Measurements from ENCODE around the gene NLRC4. TPM values are rescaled to one million over a fixed set of nuclear protein-coding genes. Genes with fewer than 3 reads are reported as not detected.
A peak's percentile ranks its signal among the peaks of the same experiment; 100 is the strongest.

Gene NLRC4
- polyA plus RNA-seq, 1 donor (not counting 4 experiments of a cell fraction or from before 2014, with no cell fraction given): not detected

GRCh38 chr2:32289165-32289999 lies 24.7 kb upstream of the NLRC4 start:
- peak; percentile 79 for FAIRE-seq
- H3K27ac ChIP-seq (ENCODE audit: control insufficient read depth, insufficient read depth, low read length): peak overlapping the region; percentile 91
- no peaks in the 10 kb centered on the region for H4K20me1 ChIP-seq (ENCODE audit: control insufficient read depth, extremely low read depth, insufficient read depth, low read length)
- no peak overlapping the region for H3K4me3 ChIP-seq (ENCODE audit: control insufficient read depth in 2 of 3, extremely low read depth in 1 of 3, insufficient read depth in 2 of 3, low read depth in 1 of 3, low read length in 3 of 3)
- peak overlapping the region; percentile 68 for H3K4me2 ChIP-seq (ENCODE audit: control insufficient read depth, extremely low read depth, insufficient read depth, low read depth, low read length)
- peak overlapping the region; percentile 34 for H3K9ac ChIP-seq (ENCODE audit: control insufficient read depth, extremely low read depth, insufficient read depth, low read length)
- TF ChIP-seq CTCF (optimal IDR thresholded peaks at IDR 0.05 in 1 of 3, IDR thresholded peaks at IDR 0.05 in 1 of 3, conservative IDR thresholded peaks at IDR 0.05 in 1 of 3; ENCODE audit: extremely low read depth in 1 of 3, insufficient read depth in 2 of 3, low read length in 3 of 3) (no peak), EZH2 (IDR thresholded peaks at IDR 0.05; ENCODE audit: low read length) (no peak)
- H3K4me1 ChIP-seq (ENCODE audit: control insufficient read depth, extremely low read depth, insufficient read depth, low read length): peaks cover 28% of the 10 kb centered on the region
- no peaks in the 10 kb centered on the region for H3K36me3 ChIP-seq (ENCODE audit: control insufficient read depth in 2 of 2, extremely low read depth in 1 of 2, insufficient read depth in 2 of 2, low read length in 2 of 2)
- DNase-seq (ENCODE audit: low read depth, low spot score): peak; percentile 28
- H3K9me1 ChIP-seq (ENCODE audit: control insufficient read depth, extremely low read depth, insufficient read depth, low read length): no peaks in the 10 kb centered on the region
- dilution Hi-C loops (cut with MboI; ENCODE audit: extremely low pct_ligation_motif_present, low sequenced_read_pairs): no loop called here
- peaks cover 37% of the 10 kb centered on the region for H3K79me2 ChIP-seq (ENCODE audit: control insufficient read depth, insufficient read depth, low read length)
- H2AFZ ChIP-seq (ENCODE audit: control insufficient read depth, low read length): no peak overlapping the region
- no peaks in the 10 kb centered on the region for H3K9me3 ChIP-seq (ENCODE audit: control insufficient read depth, low read depth, low read length)
- H3K27me3 ChIP-seq (ENCODE audit: control insufficient read depth, extremely low read depth, insufficient read depth, low read length): no peaks in the 10 kb centered on the region

- dilution Hi-C loops (cut with MboI; ENCODE audit: extremely low pct_ligation_motif_present, low sequenced_read_pairs): no loop called here
- H2AFZ ChIP-seq (ENCODE audit: control insufficient read depth, low read length): peak overlapping the region; percentile 74
- peaks cover 52% of the 10 kb centered on the region for H3K79me2 ChIP-seq (ENCODE audit: control insufficient read depth, insufficient read depth, low read length)
- DNase-seq (ENCODE audit: low read depth, low spot score): no peak
- no peaks in the 10 kb centered on the region for H3K9me3 ChIP-seq (ENCODE audit: control insufficient read depth, low read depth, low read length)
- H3K9ac ChIP-seq (ENCODE audit: control insufficient read depth, extremely low read depth, insufficient read depth, low read length): peak overlapping the region; percentile 24
- H3K4me2 ChIP-seq (ENCODE audit: control insufficient read depth, extremely low read depth, insufficient read depth, low read depth, low read length): peak overlapping the region; percentile 75
- peak overlapping the region in 2 of 3 experiments; percentile 22 to 35 for H3K4me3 ChIP-seq (ENCODE audit: control insufficient read depth in 2 of 3, extremely low read depth in 1 of 3, insufficient read depth in 2 of 3, low read depth in 1 of 3, low read length in 3 of 3)
- no peak for TF ChIP-seq CTCF (optimal IDR thresholded peaks at IDR 0.05 in 1 of 3, IDR thresholded peaks at IDR 0.05 in 1 of 3, conservative IDR thresholded peaks at IDR 0.05 in 1 of 3; ENCODE audit: extremely low read depth in 1 of 3, insufficient read depth in 2 of 3, low read length in 3 of 3)
- TF ChIP-seq EZH2 (IDR thresholded peaks at IDR 0.05; ENCODE audit: low read length): no peak
- peaks cover 25% of the 10 kb centered on the region for H3K4me1 ChIP-seq (ENCODE audit: control insufficient read depth, extremely low read depth, insufficient read depth, low read length)
- no peaks in the 10 kb centered on the region for H3K27me3 ChIP-seq (ENCODE audit: control insufficient read depth, extremely low read depth, insufficient read depth, low read length)
- no peaks in the 10 kb centered on the region for H3K36me3 ChIP-seq (ENCODE audit: control insufficient read depth in 2 of 2, extremely low read depth in 1 of 2, insufficient read depth in 2 of 2, low read length in 2 of 2)
- H3K27ac ChIP-seq (ENCODE audit: control insufficient read depth, insufficient read depth, low read length): peak overlapping the region; percentile 69
- H3K9me1 ChIP-seq (ENCODE audit: control insufficient read depth, extremely low read depth, insufficient read depth, low read length): no peaks in the 10 kb centered on the region
- H4K20me1 ChIP-seq (ENCODE audit: control insufficient read depth, extremely low read depth, insufficient read depth, low read length): no peaks in the 10 kb centered on the region
- FAIRE-seq: peak; percentile 46
Observed at GRCh38 chr2:32284321-32284720, 19.6 kb upstream of the NLRC4 start.

All from keratinocyte (primary cell).